HG03520 (cell line): ENCODE measurements around the gene ZNF185.
A peak's percentile ranks its signal among the peaks of the same experiment; 100 is the strongest.

ENCODE experiments used
- ATAC-seq: cut with Tn5 transposase; IDR thresholded peaks from one replicate; pipeline ENCODE4 v1.9.1; 2021; ENCODE audit warnings: mild to moderate bottlenecking, moderate library complexity; ENCODE audit not compliant: unreplicated experiment

The ZNF185 gene

DNA sequence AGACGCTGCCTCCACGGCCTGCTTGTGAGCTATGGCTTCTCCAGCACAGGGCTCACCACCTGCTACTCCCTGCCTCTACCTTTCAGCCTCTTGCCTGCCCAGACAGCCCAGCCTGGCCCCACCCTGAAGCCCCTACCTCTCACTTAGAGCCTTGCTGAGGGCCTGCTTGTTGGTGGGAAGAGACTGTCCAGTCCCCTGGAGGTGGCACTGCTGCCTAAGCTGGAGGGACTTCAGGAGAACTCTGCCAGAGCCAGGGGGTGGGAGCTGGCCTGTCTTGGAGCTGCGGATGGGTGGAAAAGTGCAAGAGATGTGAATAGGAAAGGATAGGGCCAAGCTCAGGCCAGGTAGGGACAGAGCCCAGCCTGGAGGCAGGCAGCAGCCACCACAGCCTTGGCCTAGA lies 2.7 kb upstream of the ZNF185 start:
- ATAC-seq, result no peak

DNA sequence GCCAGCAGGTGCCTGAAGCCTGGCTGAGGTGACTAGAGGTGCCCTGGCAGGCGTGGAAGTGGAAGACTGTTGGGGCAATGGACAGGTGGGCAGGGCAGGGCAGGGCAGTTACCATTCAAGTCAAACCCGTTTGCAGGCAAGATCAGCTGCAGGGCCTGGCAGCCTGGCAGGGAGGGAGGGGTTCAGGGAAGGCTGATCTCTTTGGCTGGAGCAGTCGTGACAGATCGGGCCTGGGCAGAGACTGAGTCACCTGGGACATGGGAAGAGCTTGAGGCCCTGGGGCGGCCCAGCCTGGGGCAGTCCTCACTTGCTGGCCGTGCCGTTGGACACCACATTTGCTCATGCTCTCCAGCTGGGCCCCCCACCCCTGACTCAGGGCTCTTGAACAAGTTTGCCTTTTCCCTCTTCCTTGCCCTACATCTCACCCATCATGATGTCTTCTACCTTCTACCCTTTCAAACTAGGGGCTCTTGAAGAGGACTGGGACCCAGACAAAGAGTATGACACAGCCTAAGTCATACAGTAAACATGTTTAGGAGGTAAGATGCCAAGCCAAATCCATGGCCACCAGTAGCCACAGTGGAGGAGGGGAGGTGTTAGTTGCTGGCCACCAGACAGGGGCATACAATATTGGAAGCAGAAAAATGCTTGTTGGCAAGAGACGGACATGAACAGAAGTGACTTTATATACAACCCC lies 2.0 kb upstream of the ZNF185 start:
- ATAC-seq, result no peak

GRCh38 chrX:152896450-152896849 lies 1.4 kb upstream of the ZNF185 start:
- no peak for ATAC-seq

DNA sequence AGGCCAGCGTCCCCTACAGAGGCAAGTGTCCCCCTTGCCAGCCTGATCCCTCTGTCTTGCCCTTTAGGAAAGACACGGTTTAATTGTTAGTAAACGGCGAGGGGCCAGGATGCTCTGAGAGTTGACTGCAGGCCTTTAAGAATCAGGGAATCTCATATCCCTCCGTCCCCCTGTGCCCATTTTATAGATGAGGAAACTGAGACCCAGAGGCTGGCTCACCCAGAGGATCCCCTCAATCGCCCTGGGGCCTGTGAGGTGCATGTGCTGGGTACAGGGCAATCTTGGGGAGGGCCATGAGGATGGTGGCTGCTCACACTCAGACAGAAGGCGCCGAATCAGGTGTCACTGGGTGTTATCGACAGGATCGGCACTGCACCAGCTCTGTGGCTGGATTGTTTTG lies 575 bp downstream of the ZNF185 start:
- no peak for ATAC-seq

GRCh38 chrX:152899111-152899873 lies 1.4 kb downstream of the ZNF185 start:
- no peak for ATAC-seq

- ATAC-seq, result no peak
Observed at GRCh38 chrX:152899874-152900719, 2.2 kb downstream of the ZNF185 start.

GRCh38 chrX:152900937-152901445 lies 3.1 kb downstream of the ZNF185 start:
- ATAC-seq, result no peak

- no peak for ATAC-seq
Observed at GRCh38 chrX:152901816-152902501, 4.1 kb downstream of the ZNF185 start.

DNA sequence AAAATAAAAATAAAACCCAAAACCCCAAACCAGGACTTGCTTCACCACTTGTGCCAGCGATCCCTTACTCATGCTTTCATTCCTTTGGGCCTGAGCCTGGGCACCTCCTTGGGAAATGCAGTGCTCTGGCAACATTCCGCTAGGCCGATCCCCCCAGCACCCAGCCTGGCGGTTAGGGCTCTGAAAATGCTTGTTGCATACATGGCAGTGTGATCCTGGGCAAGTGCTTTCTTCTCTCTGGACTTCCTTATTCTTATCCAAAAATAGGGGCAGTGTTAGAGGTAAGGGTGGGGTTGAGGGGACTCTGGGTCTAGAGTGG lies 4.6 kb downstream of the ZNF185 start:
- ATAC-seq, result no peak

DNA sequence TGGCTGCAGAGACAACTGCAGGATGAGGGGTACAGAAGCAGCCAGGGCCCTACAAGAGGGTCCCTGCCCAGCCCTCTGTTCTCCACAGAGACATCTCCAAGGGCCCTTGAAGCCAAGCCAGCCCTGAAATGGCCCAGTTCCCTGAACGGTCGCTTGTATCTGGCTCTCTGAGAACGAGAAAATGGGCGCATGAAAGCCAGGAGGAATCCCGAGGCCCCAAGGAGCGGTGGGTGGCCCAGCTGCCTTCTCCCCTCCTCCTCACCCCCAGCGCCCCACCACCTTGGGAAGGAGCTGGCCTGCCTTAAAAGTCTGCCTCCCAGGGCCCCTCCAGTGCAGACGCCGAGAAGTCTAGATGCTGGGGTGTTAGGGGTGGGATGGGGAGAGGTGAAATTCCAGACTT lies 5.7 kb downstream of the ZNF185 start:
- ATAC-seq, result no peak

GRCh38 chrX:152904151-152905080 lies 6.5 kb downstream of the ZNF185 start:
- ATAC-seq, result no peak

- no peak for ATAC-seq
Observed at GRCh38 chrX:152905081-152905420, 7.2 kb downstream of the ZNF185 start.

- ATAC-seq, result no peak
Observed at GRCh38 chrX:152907084-152907651, 9.3 kb downstream of the ZNF185 start.

GRCh38 chrX:152908486-152908885 lies 10.6 kb downstream of the ZNF185 start:
- ATAC-seq, result no peak

GRCh38 chrX:152910018-152910417 lies 12.2 kb downstream of the ZNF185 start:
- ATAC-seq, result peak; percentile 65

DNA sequence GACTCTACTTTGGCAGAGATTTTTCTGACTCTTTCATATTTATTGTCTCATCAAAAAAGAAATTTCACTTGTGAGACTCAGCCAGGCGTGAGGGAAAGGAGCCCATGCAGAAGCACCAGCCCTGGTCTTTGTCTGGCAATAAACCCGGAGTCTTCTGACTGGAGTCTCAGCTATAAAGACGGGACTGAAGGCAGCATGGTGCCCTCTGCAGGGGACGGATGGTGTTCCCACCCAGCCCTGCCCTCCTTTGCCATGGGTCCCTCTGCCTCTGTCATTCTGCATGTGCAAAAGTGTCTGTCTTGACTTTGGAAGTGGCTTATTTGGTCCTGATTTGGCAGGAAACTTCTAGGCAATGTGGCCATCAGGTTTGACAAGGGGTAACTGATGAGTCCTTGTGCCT lies 14.2 kb downstream of the ZNF185 start:
- no peak for ATAC-seq

DNA sequence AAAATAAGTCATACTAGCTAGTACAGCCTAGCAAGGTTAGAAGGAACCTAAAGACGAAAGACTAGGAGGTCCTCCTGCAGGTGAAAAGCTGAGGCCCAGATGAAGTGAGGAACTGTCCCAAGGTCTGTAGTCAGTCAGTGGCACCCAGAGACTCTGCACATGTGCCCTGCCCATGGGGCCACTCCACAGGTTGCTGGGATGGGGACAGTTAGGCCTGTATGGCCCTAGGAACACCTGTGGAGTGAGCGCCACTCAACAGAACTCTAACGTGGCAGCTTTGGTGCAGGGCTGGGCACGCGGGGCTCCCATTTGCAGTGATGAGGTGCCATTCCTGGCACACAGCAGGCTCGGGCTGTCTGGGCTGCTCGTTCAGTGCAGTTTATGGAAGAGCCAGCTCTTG lies 14.8 kb downstream of the ZNF185 start:
- ATAC-seq, result no peak

- ATAC-seq, result no peak
Observed at GRCh38 chrX:152913346-152913745, 15.5 kb downstream of the ZNF185 start.

DNA sequence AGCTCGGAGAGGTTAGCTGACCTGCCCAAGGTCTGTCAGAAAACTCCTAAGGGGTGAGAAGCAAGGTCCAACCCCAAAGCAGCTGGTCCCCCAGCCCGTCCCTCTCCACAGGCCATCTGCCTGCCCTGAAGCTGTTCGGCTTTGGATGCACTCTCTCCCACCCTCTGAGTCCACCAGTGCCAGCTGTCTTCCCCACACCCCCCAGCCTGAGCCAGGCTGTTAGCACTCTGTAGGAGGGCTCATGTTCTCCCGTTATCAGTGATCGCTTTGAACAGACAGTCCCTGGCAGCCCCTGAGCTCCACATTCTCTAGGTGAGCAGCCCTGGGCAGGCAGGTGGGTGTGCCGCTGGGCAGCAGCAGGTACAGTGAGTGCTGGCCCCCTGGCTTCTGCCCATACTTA lies 16.0 kb downstream of the ZNF185 start:
- no peak for ATAC-seq
